ENCODE data around the gene PDE3A.

DNA sequence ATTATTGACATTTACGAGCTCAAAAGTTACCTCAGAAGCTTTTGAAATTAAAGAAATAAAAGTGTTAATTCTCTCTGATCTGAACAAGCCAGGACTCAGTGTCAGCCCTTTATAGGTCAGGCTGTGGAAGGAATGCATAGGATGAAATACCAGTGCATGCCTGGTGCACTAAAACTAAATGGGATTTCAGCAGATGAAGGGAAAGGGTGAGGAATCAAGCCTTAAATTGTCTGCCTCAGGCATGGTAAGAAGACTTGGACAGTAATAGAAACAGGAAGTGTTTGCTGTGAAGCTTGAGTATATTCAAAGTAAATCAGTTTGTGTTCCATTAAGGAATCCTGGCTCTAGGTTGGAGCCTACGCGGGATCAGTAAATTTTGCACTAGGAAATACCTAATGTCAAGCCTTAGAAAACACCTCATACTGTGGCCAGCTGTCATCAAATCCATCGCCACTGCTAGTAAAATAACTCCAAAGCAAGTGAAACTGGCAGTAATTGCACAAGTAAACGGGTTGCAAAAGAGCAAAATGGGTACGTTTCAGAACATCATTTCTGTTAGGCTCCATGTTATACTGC, 76.3 kb downstream of the PDE3A start:
- TF ChIP-seq, protein P1, sequence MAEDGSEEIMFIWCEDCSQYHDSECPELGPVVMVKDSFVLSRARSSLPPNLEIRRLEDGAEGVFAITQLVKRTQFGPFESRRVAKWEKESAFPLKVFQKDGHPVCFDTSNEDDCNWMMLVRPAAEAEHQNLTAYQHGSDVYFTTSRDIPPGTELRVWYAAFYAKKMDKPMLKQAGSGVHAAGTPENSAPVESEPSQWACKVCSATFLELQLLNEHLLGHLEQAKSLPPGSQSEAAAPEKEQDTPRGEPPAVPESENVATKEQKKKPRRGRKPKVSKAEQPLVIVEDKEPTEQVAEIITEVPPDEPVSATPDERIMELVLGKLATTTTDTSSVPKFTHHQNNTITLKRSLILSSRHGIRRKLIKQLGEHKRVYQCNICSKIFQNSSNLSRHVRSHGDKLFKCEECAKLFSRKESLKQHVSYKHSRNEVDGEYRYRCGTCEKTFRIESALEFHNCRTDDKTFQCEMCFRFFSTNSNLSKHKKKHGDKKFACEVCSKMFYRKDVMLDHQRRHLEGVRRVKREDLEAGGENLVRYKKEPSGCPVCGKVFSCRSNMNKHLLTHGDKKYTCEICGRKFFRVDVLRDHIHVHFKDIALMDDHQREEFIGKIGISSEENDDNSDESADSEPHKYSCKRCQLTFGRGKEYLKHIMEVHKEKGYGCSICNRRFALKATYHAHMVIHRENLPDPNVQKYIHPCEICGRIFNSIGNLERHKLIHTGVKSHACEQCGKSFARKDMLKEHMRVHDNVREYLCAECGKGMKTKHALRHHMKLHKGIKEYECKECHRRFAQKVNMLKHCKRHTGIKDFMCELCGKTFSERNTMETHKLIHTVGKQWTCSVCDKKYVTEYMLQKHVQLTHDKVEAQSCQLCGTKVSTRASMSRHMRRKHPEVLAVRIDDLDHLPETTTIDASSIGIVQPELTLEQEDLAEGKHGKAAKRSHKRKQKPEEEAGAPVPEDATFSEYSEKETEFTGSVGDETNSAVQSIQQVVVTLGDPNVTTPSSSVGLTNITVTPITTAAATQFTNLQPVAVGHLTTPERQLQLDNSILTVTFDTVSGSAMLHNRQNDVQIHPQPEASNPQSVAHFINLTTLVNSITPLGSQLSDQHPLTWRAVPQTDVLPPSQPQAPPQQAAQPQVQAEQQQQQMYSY (CRISPR knock-in tag; IDR thresholded peaks at IDR 0.05): no peak
- TF ChIP-seq, protein P2, sequence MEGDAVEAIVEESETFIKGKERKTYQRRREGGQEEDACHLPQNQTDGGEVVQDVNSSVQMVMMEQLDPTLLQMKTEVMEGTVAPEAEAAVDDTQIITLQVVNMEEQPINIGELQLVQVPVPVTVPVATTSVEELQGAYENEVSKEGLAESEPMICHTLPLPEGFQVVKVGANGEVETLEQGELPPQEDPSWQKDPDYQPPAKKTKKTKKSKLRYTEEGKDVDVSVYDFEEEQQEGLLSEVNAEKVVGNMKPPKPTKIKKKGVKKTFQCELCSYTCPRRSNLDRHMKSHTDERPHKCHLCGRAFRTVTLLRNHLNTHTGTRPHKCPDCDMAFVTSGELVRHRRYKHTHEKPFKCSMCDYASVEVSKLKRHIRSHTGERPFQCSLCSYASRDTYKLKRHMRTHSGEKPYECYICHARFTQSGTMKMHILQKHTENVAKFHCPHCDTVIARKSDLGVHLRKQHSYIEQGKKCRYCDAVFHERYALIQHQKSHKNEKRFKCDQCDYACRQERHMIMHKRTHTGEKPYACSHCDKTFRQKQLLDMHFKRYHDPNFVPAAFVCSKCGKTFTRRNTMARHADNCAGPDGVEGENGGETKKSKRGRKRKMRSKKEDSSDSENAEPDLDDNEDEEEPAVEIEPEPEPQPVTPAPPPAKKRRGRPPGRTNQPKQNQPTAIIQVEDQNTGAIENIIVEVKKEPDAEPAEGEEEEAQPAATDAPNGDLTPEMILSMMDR (IDR thresholded peaks at IDR 0.05): no peak
- TF ChIP-seq CREB1 (CRISPR knock-in tag; IDR thresholded peaks at IDR 0.05): no peak
- TF ChIP-seq, protein P3, sequence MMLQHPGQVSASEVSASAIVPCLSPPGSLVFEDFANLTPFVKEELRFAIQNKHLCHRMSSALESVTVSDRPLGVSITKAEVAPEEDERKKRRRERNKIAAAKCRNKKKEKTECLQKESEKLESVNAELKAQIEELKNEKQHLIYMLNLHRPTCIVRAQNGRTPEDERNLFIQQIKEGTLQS (CRISPR knock-in tag; conservative IDR thresholded peaks at IDR 0.05): no peak
- TF ChIP-seq NFE2L1 (CRISPR knock-in tag; IDR thresholded peaks at IDR 0.05): no peak
- TF ChIP-seq, protein P4, sequence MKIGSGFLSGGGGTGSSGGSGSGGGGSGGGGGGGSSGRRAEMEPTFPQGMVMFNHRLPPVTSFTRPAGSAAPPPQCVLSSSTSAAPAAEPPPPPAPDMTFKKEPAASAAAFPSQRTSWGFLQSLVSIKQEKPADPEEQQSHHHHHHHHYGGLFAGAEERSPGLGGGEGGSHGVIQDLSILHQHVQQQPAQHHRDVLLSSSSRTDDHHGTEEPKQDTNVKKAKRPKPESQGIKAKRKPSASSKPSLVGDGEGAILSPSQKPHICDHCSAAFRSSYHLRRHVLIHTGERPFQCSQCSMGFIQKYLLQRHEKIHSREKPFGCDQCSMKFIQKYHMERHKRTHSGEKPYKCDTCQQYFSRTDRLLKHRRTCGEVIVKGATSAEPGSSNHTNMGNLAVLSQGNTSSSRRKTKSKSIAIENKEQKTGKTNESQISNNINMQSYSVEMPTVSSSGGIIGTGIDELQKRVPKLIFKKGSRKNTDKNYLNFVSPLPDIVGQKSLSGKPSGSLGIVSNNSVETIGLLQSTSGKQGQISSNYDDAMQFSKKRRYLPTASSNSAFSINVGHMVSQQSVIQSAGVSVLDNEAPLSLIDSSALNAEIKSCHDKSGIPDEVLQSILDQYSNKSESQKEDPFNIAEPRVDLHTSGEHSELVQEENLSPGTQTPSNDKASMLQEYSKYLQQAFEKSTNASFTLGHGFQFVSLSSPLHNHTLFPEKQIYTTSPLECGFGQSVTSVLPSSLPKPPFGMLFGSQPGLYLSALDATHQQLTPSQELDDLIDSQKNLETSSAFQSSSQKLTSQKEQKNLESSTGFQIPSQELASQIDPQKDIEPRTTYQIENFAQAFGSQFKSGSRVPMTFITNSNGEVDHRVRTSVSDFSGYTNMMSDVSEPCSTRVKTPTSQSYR (CRISPR knock-in tag; IDR thresholded peaks at IDR 0.05): no peak
